WTC11 (cell line): ENCODE data around the gene SUZ12. TPM values are rescaled to one million over a fixed set of nuclear protein-coding genes. Genes with fewer than 3 reads are reported as not detected.

Source experiments
- ATAC-seq: fragments of 200-7000 bp; cut with Tn5 transposase; 2 replicates; pipeline ENCODE4 v1.10.0; 2021; ENCODE audit warnings: mild to moderate bottlenecking, moderate library complexity
- CTCF ChIA-PET: fragments of 300-600 bp; sonication (Branson Sonifier 250); formaldehyde crosslinking; loops from one replicate; lab custom pipeline; 2021; ENCODE audit warnings: antibody characterized with exemption; lab: Charles Lee
- POLR2A ChIA-PET: fragments of 350-600 bp; sonication (Branson Sonifier 250); formaldehyde crosslinking; loops from one replicate; lab custom pipeline; 2021; ENCODE audit warnings: antibody characterized with exemption; lab: Charles Lee
- DNase-seq: peaks from one replicate; pipeline ENCODE4 v3.0.0; 2021; ENCODE audit warnings: low spot score
- H3K27ac Mint-ChIP-seq: 2 replicates; pipeline ENCODE4 v1.8.0; 2021; ENCODE audit warnings: mixed read lengths
- H3K27me3 Mint-ChIP-seq: 2 replicates; pipeline ENCODE4 v1.8.0; 2021; ENCODE audit warnings: low read depth, mild to moderate bottlenecking, moderate library complexity, mixed read lengths
- H3K36me3 Mint-ChIP-seq: 2 replicates; pipeline ENCODE4 v1.8.0; 2021; ENCODE audit warnings: mixed read lengths
- H3K4me1 Mint-ChIP-seq: 2 replicates; pipeline ENCODE4 v1.8.0; 2022; ENCODE audit warnings: mixed read lengths
- H3K4me3 Mint-ChIP-seq: 2 replicates; pipeline ENCODE4 v1.8.0; 2021; ENCODE audit warnings: mild to moderate bottlenecking, moderate library complexity, mixed read lengths
- H3K9me3 Mint-ChIP-seq: 2 replicates; pipeline ENCODE4 v1.8.0; 2021; ENCODE audit warnings: mixed read lengths
- CREM ChIP-seq: sonication (generic); formaldehyde crosslinking; IDR thresholded peaks from 2 replicates; pipeline ENCODE4 v1.8.1; 2022; ENCODE audit warnings: mild to moderate bottlenecking, missing genetic modification reagents, moderate library complexity
- FOXP1 ChIP-seq: sonication (generic); formaldehyde crosslinking; IDR thresholded peaks from 2 replicates; pipeline ENCODE4 v1.8.0; 2022; ENCODE audit warnings: missing genetic modification reagents, mild to moderate bottlenecking, moderate library complexity, borderline replicate concordance
- HMGA2 ChIP-seq: fragments of 250-450 bp; sonication (Bioruptor Pico); IDR thresholded peaks from 2 replicates; pipeline ENCODE4 v1.4.0; 2021; ENCODE audit warnings: mild to moderate bottlenecking, moderate library complexity
- JAZF1 ChIP-seq: fragments of 250-450 bp; sonication (Bioruptor Pico); IDR thresholded peaks from 2 replicates; pipeline ENCODE4 v1.9.0; 2021; ENCODE audit warnings: moderate library complexity, mild to moderate bottlenecking, inconsistent platforms
- NFATC4 ChIP-seq: fragments of 250-450 bp; sonication (Bioruptor Pico); IDR thresholded peaks from 2 replicates; pipeline ENCODE4 v1.9.0; 2021; ENCODE audit warnings: mild to moderate bottlenecking
- NR1H2 ChIP-seq: sonication (generic); formaldehyde crosslinking; IDR thresholded peaks from 2 replicates; pipeline ENCODE4 v1.9.0; 2021; ENCODE audit warnings: mild to moderate bottlenecking, moderate library complexity, missing genetic modification reagents
- TP53 ChIP-seq: sonication (generic); formaldehyde crosslinking; IDR thresholded peaks from 2 replicates; pipeline ENCODE4 v1.8.1; 2023; ENCODE audit warnings: mild to moderate bottlenecking, missing genetic modification reagents
- ZNF219 ChIP-seq: sonication (generic); formaldehyde crosslinking; IDR thresholded peaks from 2 replicates; pipeline ENCODE4 v1.8.0; 2023; ENCODE audit warnings: missing genetic modification reagents, mild to moderate bottlenecking, borderline replicate concordance
- ZNF263 ChIP-seq: sonication (generic); formaldehyde crosslinking; IDR thresholded peaks from 2 replicates; pipeline ENCODE4 v1.8.1; 2022; ENCODE audit warnings: low read depth, mild to moderate bottlenecking, moderate library complexity, missing genetic modification reagents
- total RNA-seq: library from RNA; stranded (reverse); gene quantifications from 3 replicates; pipeline ENCODE4 v1.2.3, GENCODE V29; 2021
- TF ChIP-seq, protein P1 (sequence below): fragments of 250-450 bp; sonication (Bioruptor Pico); IDR thresholded peaks from 2 replicates; pipeline ENCODE4 v1.9.0; 2021; ENCODE audit warnings: mild to moderate bottlenecking
- TF ChIP-seq, protein P2 (sequence below): fragments of 250-450 bp; sonication (Bioruptor Pico); IDR thresholded peaks from 2 replicates; pipeline ENCODE4 v1.9.0; 2021; ENCODE audit warnings: moderate library complexity, mild to moderate bottlenecking, inconsistent platforms, borderline replicate concordance
- TF ChIP-seq, protein P3 (sequence below): sonication (generic); formaldehyde crosslinking; conservative IDR thresholded peaks from 2 replicates; pipeline ENCODE4 v1.8.1; 2023; ENCODE audit warnings: mild to moderate bottlenecking, low read depth, missing genetic modification reagents, moderate library complexity
- TF ChIP-seq, protein P4 (sequence below): sonication (generic); formaldehyde crosslinking; IDR thresholded peaks from 2 replicates; pipeline ENCODE4 v1.8.1; 2023; ENCODE audit warnings: mild to moderate bottlenecking, missing genetic modification reagents, moderate library complexity
- TF ChIP-seq, protein P5 (sequence below): sonication (generic); formaldehyde crosslinking; IDR thresholded peaks from 2 replicates; pipeline ENCODE4 v1.8.1; 2022; ENCODE audit warnings: low read depth, missing genetic modification reagents, borderline replicate concordance
- TF ChIP-seq, protein P6 (sequence below): sonication (generic); formaldehyde crosslinking; IDR thresholded peaks from 2 replicates; pipeline ENCODE4 v1.8.0; 2023; ENCODE audit warnings: mild to moderate bottlenecking, missing genetic modification reagents
- TF ChIP-seq, protein P7 (sequence below): sonication (generic); formaldehyde crosslinking; conservative IDR thresholded peaks from 2 replicates; pipeline ENCODE4 v1.8.1; 2022; ENCODE audit warnings: mild to moderate bottlenecking, missing genetic modification reagents
- TF ChIP-seq, protein P8 (sequence below): sonication (generic); formaldehyde crosslinking; IDR thresholded peaks from 2 replicates; pipeline ENCODE4 v1.8.1; 2023; ENCODE audit warnings: mild to moderate bottlenecking, missing genetic modification reagents, moderate library complexity
- TF ChIP-seq, protein P9 (sequence below): sonication (generic); formaldehyde crosslinking; IDR thresholded peaks from 2 replicates; pipeline ENCODE4 v1.8.0; 2023; ENCODE audit warnings: missing genetic modification reagents, mild to moderate bottlenecking, borderline replicate concordance
- TF ChIP-seq, protein P10 (sequence below): sonication (generic); formaldehyde crosslinking; IDR thresholded peaks from 2 replicates; pipeline ENCODE4 v1.8.0; 2022; ENCODE audit warnings: mild to moderate bottlenecking, missing genetic modification reagents

SUZ12 gene
- total RNA-seq, 1 experiment from 2014 or later, result 28.4 TPM

DNA sequence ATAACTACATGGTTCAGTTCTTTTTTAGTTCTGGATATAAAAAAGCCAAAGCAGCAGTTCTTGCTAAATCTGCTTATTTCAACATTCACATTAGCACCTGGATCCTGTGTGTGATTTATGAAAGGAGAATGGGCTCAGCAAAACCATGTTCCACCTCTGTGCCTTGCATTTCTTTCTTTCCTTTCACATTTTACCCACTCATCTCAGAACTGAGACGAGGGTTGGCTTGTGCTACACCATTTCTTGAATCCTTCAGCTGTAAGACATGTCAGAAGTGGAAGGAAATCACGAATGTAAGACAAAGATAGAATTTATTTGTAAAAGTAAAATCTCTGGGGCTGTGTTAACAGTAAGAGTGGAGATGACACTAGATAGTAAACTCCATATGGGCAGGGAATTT is 34.1 kb upstream of the SUZ12 start:
- ChIA-PET POLR2A (no interaction called here), CTCF (interaction anchor here (0.7 to 1.3 kb wide), 2 partner anchors 8 to 12 kb away, joined by 3 to 4 read pairs; no protein-coding TSS in a partner anchor)
- peaks cover 8% of the 10 kb centered on the region for H3K36me3 Mint-ChIP-seq
- H3K9me3 Mint-ChIP-seq, result no peaks in the 10 kb centered on the region
- no peak overlapping the region for H3K27ac Mint-ChIP-seq
- ATAC-seq, result no peak
- no peaks in the 10 kb centered on the region for H3K27me3 Mint-ChIP-seq
- no peak overlapping the region for H3K4me3 Mint-ChIP-seq
- H3K4me1 Mint-ChIP-seq, result peaks cover 2% of the 10 kb centered on the region; the same call in 1 of the 2 replicates
- DNase-seq, result no peak
- TF ChIP-seq, protein P1, sequence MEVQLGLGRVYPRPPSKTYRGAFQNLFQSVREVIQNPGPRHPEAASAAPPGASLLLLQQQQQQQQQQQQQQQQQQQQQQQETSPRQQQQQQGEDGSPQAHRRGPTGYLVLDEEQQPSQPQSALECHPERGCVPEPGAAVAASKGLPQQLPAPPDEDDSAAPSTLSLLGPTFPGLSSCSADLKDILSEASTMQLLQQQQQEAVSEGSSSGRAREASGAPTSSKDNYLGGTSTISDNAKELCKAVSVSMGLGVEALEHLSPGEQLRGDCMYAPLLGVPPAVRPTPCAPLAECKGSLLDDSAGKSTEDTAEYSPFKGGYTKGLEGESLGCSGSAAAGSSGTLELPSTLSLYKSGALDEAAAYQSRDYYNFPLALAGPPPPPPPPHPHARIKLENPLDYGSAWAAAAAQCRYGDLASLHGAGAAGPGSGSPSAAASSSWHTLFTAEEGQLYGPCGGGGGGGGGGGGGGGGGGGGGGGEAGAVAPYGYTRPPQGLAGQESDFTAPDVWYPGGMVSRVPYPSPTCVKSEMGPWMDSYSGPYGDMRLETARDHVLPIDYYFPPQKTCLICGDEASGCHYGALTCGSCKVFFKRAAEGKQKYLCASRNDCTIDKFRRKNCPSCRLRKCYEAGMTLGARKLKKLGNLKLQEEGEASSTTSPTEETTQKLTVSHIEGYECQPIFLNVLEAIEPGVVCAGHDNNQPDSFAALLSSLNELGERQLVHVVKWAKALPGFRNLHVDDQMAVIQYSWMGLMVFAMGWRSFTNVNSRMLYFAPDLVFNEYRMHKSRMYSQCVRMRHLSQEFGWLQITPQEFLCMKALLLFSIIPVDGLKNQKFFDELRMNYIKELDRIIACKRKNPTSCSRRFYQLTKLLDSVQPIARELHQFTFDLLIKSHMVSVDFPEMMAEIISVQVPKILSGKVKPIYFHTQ (CRISPR knock-in tag), result no peak
- TF ChIP-seq, protein P2, sequence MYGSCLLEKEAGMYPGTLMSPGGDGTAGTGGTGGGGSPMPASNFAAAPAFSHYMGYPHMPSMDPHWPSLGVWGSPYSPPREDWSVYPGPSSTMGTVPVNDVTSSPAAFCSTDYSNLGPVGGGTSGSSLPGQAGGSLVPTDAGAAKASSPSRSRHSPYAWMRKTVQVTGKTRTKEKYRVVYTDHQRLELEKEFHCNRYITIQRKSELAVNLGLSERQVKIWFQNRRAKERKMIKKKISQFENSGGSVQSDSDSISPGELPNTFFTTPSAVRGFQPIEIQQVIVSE (CRISPR knock-in tag), result no peak
- TF ChIP-seq FOXP1, result no peak
- TF ChIP-seq, protein P3, sequence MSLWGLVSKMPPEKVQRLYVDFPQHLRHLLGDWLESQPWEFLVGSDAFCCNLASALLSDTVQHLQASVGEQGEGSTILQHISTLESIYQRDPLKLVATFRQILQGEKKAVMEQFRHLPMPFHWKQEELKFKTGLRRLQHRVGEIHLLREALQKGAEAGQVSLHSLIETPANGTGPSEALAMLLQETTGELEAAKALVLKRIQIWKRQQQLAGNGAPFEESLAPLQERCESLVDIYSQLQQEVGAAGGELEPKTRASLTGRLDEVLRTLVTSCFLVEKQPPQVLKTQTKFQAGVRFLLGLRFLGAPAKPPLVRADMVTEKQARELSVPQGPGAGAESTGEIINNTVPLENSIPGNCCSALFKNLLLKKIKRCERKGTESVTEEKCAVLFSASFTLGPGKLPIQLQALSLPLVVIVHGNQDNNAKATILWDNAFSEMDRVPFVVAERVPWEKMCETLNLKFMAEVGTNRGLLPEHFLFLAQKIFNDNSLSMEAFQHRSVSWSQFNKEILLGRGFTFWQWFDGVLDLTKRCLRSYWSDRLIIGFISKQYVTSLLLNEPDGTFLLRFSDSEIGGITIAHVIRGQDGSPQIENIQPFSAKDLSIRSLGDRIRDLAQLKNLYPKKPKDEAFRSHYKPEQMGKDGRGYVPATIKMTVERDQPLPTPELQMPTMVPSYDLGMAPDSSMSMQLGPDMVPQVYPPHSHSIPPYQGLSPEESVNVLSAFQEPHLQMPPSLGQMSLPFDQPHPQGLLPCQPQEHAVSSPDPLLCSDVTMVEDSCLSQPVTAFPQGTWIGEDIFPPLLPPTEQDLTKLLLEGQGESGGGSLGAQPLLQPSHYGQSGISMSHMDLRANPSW (CRISPR knock-in tag), result no peak
- no peak for TF ChIP-seq CREM (CRISPR knock-in tag)
- TF ChIP-seq, protein P4, sequence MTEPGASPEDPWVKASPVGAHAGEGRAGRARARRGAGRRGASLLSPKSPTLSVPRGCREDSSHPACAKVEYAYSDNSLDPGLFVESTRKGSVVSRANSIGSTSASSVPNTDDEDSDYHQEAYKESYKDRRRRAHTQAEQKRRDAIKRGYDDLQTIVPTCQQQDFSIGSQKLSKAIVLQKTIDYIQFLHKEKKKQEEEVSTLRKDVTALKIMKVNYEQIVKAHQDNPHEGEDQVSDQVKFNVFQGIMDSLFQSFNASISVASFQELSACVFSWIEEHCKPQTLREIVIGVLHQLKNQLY (CRISPR knock-in tag), result no peak
- TF ChIP-seq TP53 (CRISPR knock-in tag), result no peak
- TF ChIP-seq NFATC4 (CRISPR knock-in tag), result no peak
- TF ChIP-seq, protein P5, sequence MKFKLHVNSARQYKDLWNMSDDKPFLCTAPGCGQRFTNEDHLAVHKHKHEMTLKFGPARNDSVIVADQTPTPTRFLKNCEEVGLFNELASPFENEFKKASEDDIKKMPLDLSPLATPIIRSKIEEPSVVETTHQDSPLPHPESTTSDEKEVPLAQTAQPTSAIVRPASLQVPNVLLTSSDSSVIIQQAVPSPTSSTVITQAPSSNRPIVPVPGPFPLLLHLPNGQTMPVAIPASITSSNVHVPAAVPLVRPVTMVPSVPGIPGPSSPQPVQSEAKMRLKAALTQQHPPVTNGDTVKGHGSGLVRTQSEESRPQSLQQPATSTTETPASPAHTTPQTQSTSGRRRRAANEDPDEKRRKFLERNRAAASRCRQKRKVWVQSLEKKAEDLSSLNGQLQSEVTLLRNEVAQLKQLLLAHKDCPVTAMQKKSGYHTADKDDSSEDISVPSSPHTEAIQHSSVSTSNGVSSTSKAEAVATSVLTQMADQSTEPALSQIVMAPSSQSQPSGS, result no peak
- TF ChIP-seq, protein P6, sequence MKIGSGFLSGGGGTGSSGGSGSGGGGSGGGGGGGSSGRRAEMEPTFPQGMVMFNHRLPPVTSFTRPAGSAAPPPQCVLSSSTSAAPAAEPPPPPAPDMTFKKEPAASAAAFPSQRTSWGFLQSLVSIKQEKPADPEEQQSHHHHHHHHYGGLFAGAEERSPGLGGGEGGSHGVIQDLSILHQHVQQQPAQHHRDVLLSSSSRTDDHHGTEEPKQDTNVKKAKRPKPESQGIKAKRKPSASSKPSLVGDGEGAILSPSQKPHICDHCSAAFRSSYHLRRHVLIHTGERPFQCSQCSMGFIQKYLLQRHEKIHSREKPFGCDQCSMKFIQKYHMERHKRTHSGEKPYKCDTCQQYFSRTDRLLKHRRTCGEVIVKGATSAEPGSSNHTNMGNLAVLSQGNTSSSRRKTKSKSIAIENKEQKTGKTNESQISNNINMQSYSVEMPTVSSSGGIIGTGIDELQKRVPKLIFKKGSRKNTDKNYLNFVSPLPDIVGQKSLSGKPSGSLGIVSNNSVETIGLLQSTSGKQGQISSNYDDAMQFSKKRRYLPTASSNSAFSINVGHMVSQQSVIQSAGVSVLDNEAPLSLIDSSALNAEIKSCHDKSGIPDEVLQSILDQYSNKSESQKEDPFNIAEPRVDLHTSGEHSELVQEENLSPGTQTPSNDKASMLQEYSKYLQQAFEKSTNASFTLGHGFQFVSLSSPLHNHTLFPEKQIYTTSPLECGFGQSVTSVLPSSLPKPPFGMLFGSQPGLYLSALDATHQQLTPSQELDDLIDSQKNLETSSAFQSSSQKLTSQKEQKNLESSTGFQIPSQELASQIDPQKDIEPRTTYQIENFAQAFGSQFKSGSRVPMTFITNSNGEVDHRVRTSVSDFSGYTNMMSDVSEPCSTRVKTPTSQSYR, result no peak
- TF ChIP-seq NR1H2 (CRISPR knock-in tag), result no peak
- TF ChIP-seq, protein P7, sequence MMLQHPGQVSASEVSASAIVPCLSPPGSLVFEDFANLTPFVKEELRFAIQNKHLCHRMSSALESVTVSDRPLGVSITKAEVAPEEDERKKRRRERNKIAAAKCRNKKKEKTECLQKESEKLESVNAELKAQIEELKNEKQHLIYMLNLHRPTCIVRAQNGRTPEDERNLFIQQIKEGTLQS, result no peak
- TF ChIP-seq HMGA2, result no peak
- TF ChIP-seq ZNF219 (CRISPR knock-in tag), result no peak
- TF ChIP-seq ZNF263, result no peak
- TF ChIP-seq, protein P8, sequence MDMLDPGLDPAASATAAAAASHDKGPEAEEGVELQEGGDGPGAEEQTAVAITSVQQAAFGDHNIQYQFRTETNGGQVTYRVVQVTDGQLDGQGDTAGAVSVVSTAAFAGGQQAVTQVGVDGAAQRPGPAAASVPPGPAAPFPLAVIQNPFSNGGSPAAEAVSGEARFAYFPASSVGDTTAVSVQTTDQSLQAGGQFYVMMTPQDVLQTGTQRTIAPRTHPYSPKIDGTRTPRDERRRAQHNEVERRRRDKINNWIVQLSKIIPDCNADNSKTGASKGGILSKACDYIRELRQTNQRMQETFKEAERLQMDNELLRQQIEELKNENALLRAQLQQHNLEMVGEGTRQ, result no peak
- TF ChIP-seq, protein P9, sequence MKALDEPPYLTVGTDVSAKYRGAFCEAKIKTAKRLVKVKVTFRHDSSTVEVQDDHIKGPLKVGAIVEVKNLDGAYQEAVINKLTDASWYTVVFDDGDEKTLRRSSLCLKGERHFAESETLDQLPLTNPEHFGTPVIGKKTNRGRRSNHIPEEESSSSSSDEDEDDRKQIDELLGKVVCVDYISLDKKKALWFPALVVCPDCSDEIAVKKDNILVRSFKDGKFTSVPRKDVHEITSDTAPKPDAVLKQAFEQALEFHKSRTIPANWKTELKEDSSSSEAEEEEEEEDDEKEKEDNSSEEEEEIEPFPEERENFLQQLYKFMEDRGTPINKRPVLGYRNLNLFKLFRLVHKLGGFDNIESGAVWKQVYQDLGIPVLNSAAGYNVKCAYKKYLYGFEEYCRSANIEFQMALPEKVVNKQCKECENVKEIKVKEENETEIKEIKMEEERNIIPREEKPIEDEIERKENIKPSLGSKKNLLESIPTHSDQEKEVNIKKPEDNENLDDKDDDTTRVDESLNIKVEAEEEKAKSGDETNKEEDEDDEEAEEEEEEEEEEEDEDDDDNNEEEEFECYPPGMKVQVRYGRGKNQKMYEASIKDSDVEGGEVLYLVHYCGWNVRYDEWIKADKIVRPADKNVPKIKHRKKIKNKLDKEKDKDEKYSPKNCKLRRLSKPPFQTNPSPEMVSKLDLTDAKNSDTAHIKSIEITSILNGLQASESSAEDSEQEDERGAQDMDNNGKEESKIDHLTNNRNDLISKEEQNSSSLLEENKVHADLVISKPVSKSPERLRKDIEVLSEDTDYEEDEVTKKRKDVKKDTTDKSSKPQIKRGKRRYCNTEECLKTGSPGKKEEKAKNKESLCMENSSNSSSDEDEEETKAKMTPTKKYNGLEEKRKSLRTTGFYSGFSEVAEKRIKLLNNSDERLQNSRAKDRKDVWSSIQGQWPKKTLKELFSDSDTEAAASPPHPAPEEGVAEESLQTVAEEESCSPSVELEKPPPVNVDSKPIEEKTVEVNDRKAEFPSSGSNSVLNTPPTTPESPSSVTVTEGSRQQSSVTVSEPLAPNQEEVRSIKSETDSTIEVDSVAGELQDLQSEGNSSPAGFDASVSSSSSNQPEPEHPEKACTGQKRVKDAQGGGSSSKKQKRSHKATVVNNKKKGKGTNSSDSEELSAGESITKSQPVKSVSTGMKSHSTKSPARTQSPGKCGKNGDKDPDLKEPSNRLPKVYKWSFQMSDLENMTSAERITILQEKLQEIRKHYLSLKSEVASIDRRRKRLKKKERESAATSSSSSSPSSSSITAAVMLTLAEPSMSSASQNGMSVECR, result no peak
- TF ChIP-seq, protein P10, sequence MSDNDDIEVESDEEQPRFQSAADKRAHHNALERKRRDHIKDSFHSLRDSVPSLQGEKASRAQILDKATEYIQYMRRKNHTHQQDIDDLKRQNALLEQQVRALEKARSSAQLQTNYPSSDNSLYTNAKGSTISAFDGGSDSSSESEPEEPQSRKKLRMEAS (CRISPR knock-in tag), result no peak
- TF ChIP-seq JAZF1, result no peak
